IMR-90 (cell line): Measurements from ENCODE around the gene TMEM179. TPM values are rescaled to one million over a fixed set of nuclear protein-coding genes. Genes with fewer than 3 reads are reported as not detected.

Experiments used
- ATAC-seq: fragments of 200-7000 bp; cut with Tn5 transposase; 2 replicates; pipeline ENCODE4 v1.9.1; 2020; ENCODE audit warnings: low read depth, mild to moderate bottlenecking, moderate library complexity
- BruUV-seq: library from RNA; stranded (reverse); fragments of 400-500 nt; replicated peaks from 2 replicates; lab custom pipeline; 2021; lab: Mats Ljungman, UMichigan
- CTCF ChIA-PET: fragments of 300-600 bp; formaldehyde crosslinking; extraction: SDS; loops from one replicate; lab custom pipeline; 2021; ENCODE audit warnings: antibody characterized with exemption; lab: Yijun Ruan, JAX
- POLR2A ChIA-PET: fragments of 300-600 bp; sonication (Branson Sonifier 250); formaldehyde crosslinking; loops from one replicate; lab custom pipeline; 2022; ENCODE audit warnings: antibody characterized with exemption; ENCODE audit not compliant: unreplicated experiment; lab: Charles Lee
- DNase-seq: peaks from one replicate; pipeline ENCODE4 v3.0.0; 2013
- H2AFZ ChIP-seq: replicated peaks from 2 replicates; pipeline ENCODE3; 2013; ENCODE audit warnings: low read length, mild to moderate bottlenecking; ENCODE audit not compliant: poor library complexity
- H2AK5ac ChIP-seq: 2 replicates; pipeline ENCODE4 v1.6.1; 2013; ENCODE audit warnings: low read depth, low read length, inconsistent platforms
- H2AK9ac ChIP-seq: replicated peaks from 2 replicates; pipeline ENCODE3; 2013; ENCODE audit warnings: mild to moderate bottlenecking, low read depth, low read length, moderate library complexity; ENCODE audit not compliant: poor library complexity
- H2BK120ac ChIP-seq: 2 replicates; pipeline ENCODE4 v1.6.1; 2013; ENCODE audit warnings: low read depth, low read length, inconsistent platforms
- H2BK15ac ChIP-seq: 3 replicates; pipeline ENCODE4 v1.6.1; 2013; ENCODE audit warnings: low read depth, low read length, inconsistent platforms
- H2BK20ac ChIP-seq: 2 replicates; pipeline ENCODE4 v1.6.1; 2013; ENCODE audit warnings: low read depth, mild to moderate bottlenecking, inconsistent platforms, low read length, moderate library complexity
- H2BK5ac ChIP-seq: 2 replicates; pipeline ENCODE4 v1.6.1; 2013; ENCODE audit warnings: mild to moderate bottlenecking, low read depth, low read length, inconsistent platforms; ENCODE audit not compliant: poor library complexity, severe bottlenecking
- H3K14ac ChIP-seq: replicated peaks from 2 replicates; pipeline ENCODE4 v1.6.1; 2013; ENCODE audit warnings: low read depth, low read length, inconsistent platforms
- H3K18ac ChIP-seq: 2 replicates; pipeline ENCODE4 v1.6.1; 2013; ENCODE audit warnings: low read depth, low read length, control low read depth
- H3K23ac ChIP-seq: 2 replicates; pipeline ENCODE4 v1.6.1; 2013; ENCODE audit warnings: low read depth, low read length, inconsistent platforms
- H3K27ac ChIP-seq: 2 replicates; pipeline ENCODE4 v1.5.1; 2013; ENCODE audit warnings: mild to moderate bottlenecking, control low read depth, low read length; ENCODE audit not compliant: insufficient read depth
- H3K27me3 ChIP-seq: 2 replicates; pipeline ENCODE4 v1.6.1; 2013; ENCODE audit warnings: low read length; ENCODE audit not compliant: control insufficient read depth, insufficient read depth
- H3K36me3 ChIP-seq: 2 replicates; pipeline ENCODE4 v1.6.1; 2013; ENCODE audit warnings: low read length, mixed read lengths; ENCODE audit not compliant: control insufficient read depth, insufficient read depth
- H3K4ac ChIP-seq: 2 replicates; pipeline ENCODE4 v1.6.1; 2013; ENCODE audit warnings: low read depth, low read length, inconsistent platforms
- H3K4me1 ChIP-seq: 2 replicates; pipeline ENCODE4 v1.6.1; 2013; ENCODE audit warnings: low read length, mixed read lengths; ENCODE audit not compliant: control insufficient read depth, insufficient read depth
- H3K4me2 ChIP-seq: 2 replicates; pipeline ENCODE4 v1.6.1; 2013; ENCODE audit warnings: low read depth, mild to moderate bottlenecking, control low read depth, low read length, moderate library complexity
- H3K4me3 ChIP-seq: 2 replicates; pipeline ENCODE4 v1.5.1; 2013; ENCODE audit warnings: low read depth, mild to moderate bottlenecking, control low read depth, low read length, moderate library complexity; ENCODE audit not compliant: insufficient read depth
- H3K56ac ChIP-seq: 2 replicates; pipeline ENCODE4 v1.6.1; 2013; ENCODE audit warnings: low read length, inconsistent platforms; ENCODE audit not compliant: insufficient read depth; ENCODE audit errors: extremely low read depth
- H3K79me1 ChIP-seq, 2 experiments: 2 replicates each; pipeline ENCODE4 v1.6.1; 2013; ENCODE audit warnings: low read length in 2 of 2, inconsistent platforms in 1 of 2, low read depth in 1 of 2
- H3K9ac ChIP-seq: 2 replicates; pipeline ENCODE4 v1.6.1; 2013; ENCODE audit warnings: low read depth, low read length, control low read depth
- H3K9me1 ChIP-seq: 2 replicates; pipeline ENCODE4 v1.6.1; 2013; ENCODE audit warnings: low read length, inconsistent platforms; ENCODE audit not compliant: insufficient read depth
- H3K9me3 ChIP-seq: 2 replicates; pipeline ENCODE4 v1.6.1; 2013; ENCODE audit warnings: low read length; ENCODE audit not compliant: control insufficient read depth, insufficient read depth
- H4K20me1 ChIP-seq: 2 replicates; pipeline ENCODE4 v1.6.1; 2013; ENCODE audit warnings: low read length, inconsistent platforms; ENCODE audit not compliant: insufficient read depth
- H4K5ac ChIP-seq: 2 replicates; pipeline ENCODE4 v1.6.1; 2013; ENCODE audit warnings: mild to moderate bottlenecking, low read depth, low read length, control low read depth
- H4K8ac ChIP-seq, 2 experiments: 2 replicates each; pipeline ENCODE4 v1.6.1; 2013; ENCODE audit warnings: low read depth in 2 of 2, low read length in 2 of 2, control low read depth in 1 of 2, inconsistent platforms in 1 of 2
- H4K91ac ChIP-seq: 2 replicates; pipeline ENCODE4 v1.6.1; 2013; ENCODE audit warnings: low read depth, low read length, inconsistent platforms; ENCODE audit not compliant: insufficient read depth
- BHLHE40 ChIP-seq: fragments of 150-350 bp; IDR thresholded peaks from 2 replicates; pipeline ENCODE4 v1.6.1; 2016; ENCODE audit warnings: mild to moderate bottlenecking, low read depth, low read length
- MAFK ChIP-seq: IDR thresholded peaks from 2 replicates; pipeline ENCODE4 v1.6.1; 2012; ENCODE audit warnings: low read depth, low read length, improper control_type of control experiment
- MXI1 ChIP-seq: IDR thresholded peaks from 2 replicates; pipeline ENCODE4 v1.6.1; 2012; ENCODE audit warnings: low read depth, mild to moderate bottlenecking, low read length, moderate library complexity, borderline replicate concordance
- NFE2L2 ChIP-seq: fragments of 150-350 bp; IDR thresholded peaks from 2 replicates; pipeline ENCODE4 v1.6.1; 2016; ENCODE audit warnings: low read depth, mild to moderate bottlenecking, low read length
- POLR2A ChIP-seq: IDR thresholded peaks from 2 replicates; pipeline ENCODE4 v1.6.1; 2012; ENCODE audit warnings: mild to moderate bottlenecking, low read depth, low read length
- RFX5 ChIP-seq: IDR thresholded peaks from 2 replicates; pipeline ENCODE4 v1.8.0; 2012; ENCODE audit warnings: low read depth, mild to moderate bottlenecking, low read length, moderate library complexity
- SMC3 ChIP-seq: fragments of 150-350 bp; IDR thresholded peaks from 2 replicates; pipeline ENCODE4 v1.6.1; 2016; ENCODE audit warnings: low read depth, mild to moderate bottlenecking, antibody characterized with exemption, low read length, moderate library complexity
- WGBS, 2 experiments: methylation state at CpG; one replicate each; pipeline versions ENCODE4 v1.1.5 to v1.1.7; 2013; ENCODE audit warnings: missing lambda C conversion rate in 2 of 2; ENCODE audit not compliant: insufficient read length in 1 of 2; ENCODE audit errors: extremely low coverage in 2 of 2; 5-methylcytosine and 5-hydroxymethylcytosine counted together
- dilution Hi-C: fragments of 300-500 bp; cut with HindIII; formaldehyde crosslinking; loops from one replicate; pipeline ENCODE4 v1.14.3; 2018; ENCODE audit warnings: low sequenced_read_pairs; ENCODE audit not compliant: unreplicated experiment
- in situ Hi-C: fragments of 300-500 bp; cut with MboI; formaldehyde crosslinking; loops from 3 replicates; pipeline ENCODE4 v1.14.3; 2019; ENCODE audit warnings: low sequenced_read_pairs, inconsistent platforms, mixed read lengths
- intact Hi-C: fragments of 100-400 bp; cut with micrococcal nuclease; formaldehyde crosslinking; loops from 2 replicates; pipeline ENCODE4 v1.10.0; 2022
- polyA plus RNA-seq, 3 experiments: library from polyadenylated mRNA; depleted of rRNA; stranded (reverse); fragments of >200 nt; gene quantifications; 2 replicates each; pipeline ENCODE4 v1.2.3, GENCODE V29; 2012; ENCODE audit warnings: low replicate concordance in 1 of 3
- total RNA-seq: library from RNA; depleted of rRNA; stranded (reverse); fragments of >200 nt; gene quantifications from 2 replicates; pipeline ENCODE4 v1.2.3, GENCODE V29; 2012
- TF ChIP-seq, protein P1 (sequence below): conservative IDR thresholded peaks from 2 replicates; pipeline ENCODE4 v1.5.1; 2012; ENCODE audit warnings: mild to moderate bottlenecking, low read depth, low read length, improper control_type of control experiment
- TF ChIP-seq, protein P2 (sequence below): fragments of 150-350 bp; IDR thresholded peaks from 2 replicates; pipeline ENCODE4 v1.6.1; 2017; ENCODE audit warnings: mild to moderate bottlenecking, antibody characterized with exemption, low read length, low read depth

The TMEM179 gene
- total and polyA plus RNA-seq, 2 of the 4 experiments (the other 2 are of a cell fraction), result not detected

DNA sequence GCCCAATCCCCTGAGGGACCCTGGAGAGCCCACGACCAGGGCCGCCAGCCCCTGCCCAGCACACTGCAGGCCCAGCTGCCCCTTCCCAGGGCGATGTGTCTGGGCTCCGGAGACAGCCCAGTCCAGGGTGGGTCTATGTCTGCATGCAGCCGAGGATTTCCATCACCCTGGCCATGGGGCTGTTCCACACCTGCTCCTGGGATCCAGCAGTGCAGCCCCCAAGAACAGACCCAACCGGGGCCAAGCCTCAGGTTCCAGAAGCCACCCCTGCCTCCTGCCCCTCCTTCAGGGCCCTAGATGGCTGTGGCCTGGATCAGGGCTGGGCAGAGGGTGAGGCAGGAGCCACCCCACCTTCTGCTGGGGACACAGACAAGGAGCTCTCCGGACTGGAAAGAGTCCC is 13.5 kb downstream of the TMEM179 start:
- no peak overlapping the region for H3K18ac ChIP-seq
- no peak overlapping the region for H3K27ac ChIP-seq
- ATAC-seq (no peak), DNase-seq (no peak)
- H2AK5ac ChIP-seq, result no peak overlapping the region
- BruUV-seq, result no TSS peak
- no peak overlapping the region for H3K56ac ChIP-seq
- no peak overlapping the region for H4K8ac ChIP-seq
- H2BK5ac ChIP-seq, result no peak overlapping the region
- H3K9me1 ChIP-seq, result 0 out of 2 replicates have a peak, but pooled peaks cover 4% of the 10 kb centered on the region
- H2BK120ac ChIP-seq, result no peak overlapping the region
- no peaks in the 10 kb centered on the region for H3K36me3 ChIP-seq
- H2BK15ac ChIP-seq, result no peak overlapping the region
- no peak overlapping the region for H3K4me3 ChIP-seq
- no peak overlapping the region for H3K14ac ChIP-seq
- H3K4me2 ChIP-seq, result no peak overlapping the region
- H4K5ac ChIP-seq, result no peak overlapping the region
- in situ Hi-C loops, result no loop called here
- H3K4ac ChIP-seq, result no peak overlapping the region
- H3K9ac ChIP-seq, result no peak overlapping the region
- 42% methylated on average over 4 of the region's 7 CpGs; no CpG with 5 or more reads in 1 of the 2 experiments for WGBS, 2 experiments
- CTCF ChIA-PET, result no interaction called here
- no peak overlapping the region for H4K91ac ChIP-seq
- H3K9me3 ChIP-seq, result no peaks in the 10 kb centered on the region
- no peak overlapping the region for H2AFZ ChIP-seq
- peaks cover 4% of the 10 kb centered on the region; the same call in 1 of the 2 replicates for H3K27me3 ChIP-seq
- no peak overlapping the region for H2BK20ac ChIP-seq
- no peaks in the 10 kb centered on the region for H3K4me1 ChIP-seq
- no peaks in the 10 kb centered on the region for H3K79me1 ChIP-seq
- TF ChIP-seq POLR2A, result no peak
- TF ChIP-seq BHLHE40, result no peak
- TF ChIP-seq, protein P1, sequence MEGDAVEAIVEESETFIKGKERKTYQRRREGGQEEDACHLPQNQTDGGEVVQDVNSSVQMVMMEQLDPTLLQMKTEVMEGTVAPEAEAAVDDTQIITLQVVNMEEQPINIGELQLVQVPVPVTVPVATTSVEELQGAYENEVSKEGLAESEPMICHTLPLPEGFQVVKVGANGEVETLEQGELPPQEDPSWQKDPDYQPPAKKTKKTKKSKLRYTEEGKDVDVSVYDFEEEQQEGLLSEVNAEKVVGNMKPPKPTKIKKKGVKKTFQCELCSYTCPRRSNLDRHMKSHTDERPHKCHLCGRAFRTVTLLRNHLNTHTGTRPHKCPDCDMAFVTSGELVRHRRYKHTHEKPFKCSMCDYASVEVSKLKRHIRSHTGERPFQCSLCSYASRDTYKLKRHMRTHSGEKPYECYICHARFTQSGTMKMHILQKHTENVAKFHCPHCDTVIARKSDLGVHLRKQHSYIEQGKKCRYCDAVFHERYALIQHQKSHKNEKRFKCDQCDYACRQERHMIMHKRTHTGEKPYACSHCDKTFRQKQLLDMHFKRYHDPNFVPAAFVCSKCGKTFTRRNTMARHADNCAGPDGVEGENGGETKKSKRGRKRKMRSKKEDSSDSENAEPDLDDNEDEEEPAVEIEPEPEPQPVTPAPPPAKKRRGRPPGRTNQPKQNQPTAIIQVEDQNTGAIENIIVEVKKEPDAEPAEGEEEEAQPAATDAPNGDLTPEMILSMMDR, result no peak
- no peak for TF ChIP-seq MXI1
- no peak for TF ChIP-seq RFX5
- TF ChIP-seq SMC3, result no peak
- TF ChIP-seq MAFK, result no peak
- TF ChIP-seq, protein P2, sequence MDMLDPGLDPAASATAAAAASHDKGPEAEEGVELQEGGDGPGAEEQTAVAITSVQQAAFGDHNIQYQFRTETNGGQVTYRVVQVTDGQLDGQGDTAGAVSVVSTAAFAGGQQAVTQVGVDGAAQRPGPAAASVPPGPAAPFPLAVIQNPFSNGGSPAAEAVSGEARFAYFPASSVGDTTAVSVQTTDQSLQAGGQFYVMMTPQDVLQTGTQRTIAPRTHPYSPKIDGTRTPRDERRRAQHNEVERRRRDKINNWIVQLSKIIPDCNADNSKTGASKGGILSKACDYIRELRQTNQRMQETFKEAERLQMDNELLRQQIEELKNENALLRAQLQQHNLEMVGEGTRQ, result no peak
- TF ChIP-seq NFE2L2, result no peak
- POLR2A ChIA-PET, result no interaction called here
- dilution Hi-C loops, result no loop called here
- H2AK9ac ChIP-seq, result no peak overlapping the region
- intact Hi-C loops, result no loop called here
- no peaks in the 10 kb centered on the region for H4K20me1 ChIP-seq
- no peak overlapping the region for H3K23ac ChIP-seq
